HPDE6-E6E7 (cell line): Measurements from ENCODE around the gene ANKMY1.
"Not testable (repeated sequence)": the region's sequence is repeated elsewhere in the genome, so short reads cannot be mapped to it uniquely, and the experiment has no call there.

ENCODE experiments used
- DNase-seq: peaks from one replicate; pipeline ENCODE4 v3.0.0; 2011; ENCODE audit warnings: missing footprints; ENCODE audit errors: extremely low spot score

Gene ANKMY1

GRCh38 chr2:240555541-240556250 is 2.1 kb downstream of the ANKMY1 start:
- DNase-seq = no peak

- no peak for DNase-seq
These were observed 2.9 kb downstream of the ANKMY1 start for GRCh38 chr2:240554767-240555493.

GRCh38 chr2:240553956-240554480 is 3.8 kb downstream of the ANKMY1 start:
- DNase-seq = no peak

DNA sequence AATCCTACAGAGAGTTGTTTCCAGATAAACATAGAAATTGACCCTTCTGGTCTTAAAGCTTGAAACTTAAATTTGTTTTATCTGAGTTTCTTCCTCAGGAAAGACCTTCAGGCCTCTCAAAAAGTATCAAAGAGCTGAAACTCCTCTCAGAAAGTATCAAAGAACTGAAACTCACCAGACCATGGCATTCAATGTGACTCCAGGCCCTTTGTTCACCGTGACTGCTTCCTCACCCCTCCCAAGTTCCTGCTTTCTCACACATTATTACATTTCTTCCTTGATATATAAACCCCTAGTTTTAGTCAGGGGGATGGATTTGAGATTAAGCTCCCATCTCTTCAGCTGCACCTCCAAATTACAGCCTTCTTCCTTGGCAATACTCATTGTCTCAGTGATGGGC is 6.0 kb downstream of the ANKMY1 start:
- no peak for DNase-seq

DNA sequence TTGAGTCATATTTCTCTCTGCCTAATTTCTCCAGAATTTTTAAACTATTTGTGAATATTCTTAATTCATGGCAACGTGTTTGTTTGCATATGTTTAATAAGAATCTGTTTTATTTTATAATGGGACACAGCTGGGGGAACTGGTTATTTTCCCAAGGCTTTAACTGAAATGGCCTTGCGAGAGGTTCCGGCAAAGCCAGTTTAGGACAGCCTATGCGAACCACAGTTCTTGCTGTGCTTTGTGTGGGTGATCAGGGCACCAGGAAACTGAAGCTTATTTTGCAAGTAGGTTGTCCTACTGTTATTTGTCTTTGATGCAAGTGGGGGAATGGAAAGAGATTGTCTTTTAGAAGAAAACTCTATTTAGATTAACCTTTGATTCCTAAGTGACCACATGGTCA is 6.5 kb downstream of the ANKMY1 start:
- no peak for DNase-seq

DNA sequence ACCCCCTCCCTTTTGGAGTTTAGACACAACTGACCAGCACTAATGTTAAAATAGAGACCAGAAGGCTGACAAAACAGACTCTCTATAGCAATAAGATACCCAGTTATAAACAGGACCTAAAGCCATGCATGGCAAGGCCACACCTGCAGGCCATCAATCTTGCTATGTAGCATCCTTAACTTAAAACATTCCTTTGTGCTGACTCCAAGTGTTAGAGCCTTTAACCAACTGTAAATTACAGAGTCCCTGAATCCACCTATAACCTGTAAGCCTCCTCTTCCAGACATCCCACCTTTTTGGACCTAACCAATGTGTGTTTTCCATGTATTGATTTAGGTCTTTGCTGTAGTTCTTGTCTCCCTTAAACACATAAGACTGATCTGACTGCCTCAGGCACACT is 17.9 kb downstream of the ANKMY1 start:
- DNase-seq = no peak

DNA sequence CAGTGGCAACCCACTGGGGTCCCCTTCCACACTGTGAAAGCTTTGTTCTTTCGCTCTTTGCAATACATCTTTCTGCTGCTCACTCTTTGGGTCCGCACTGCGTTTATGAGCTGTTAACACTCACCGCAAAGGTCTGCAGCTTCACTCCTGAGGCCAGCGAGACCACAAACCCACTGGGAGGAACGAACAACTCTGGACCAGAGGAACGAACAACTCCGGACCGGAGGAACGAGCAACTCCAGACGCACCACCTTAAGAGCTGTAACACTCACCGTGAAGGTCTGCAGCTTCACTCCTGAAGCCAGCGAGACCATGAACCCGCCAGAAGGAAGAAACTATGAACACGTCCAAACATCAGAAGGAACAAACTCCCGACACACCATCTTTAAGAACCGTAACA is 18.7 kb downstream of the ANKMY1 start:
- DNase-seq = not testable (repeated sequence)

- DNase-seq = no peak
These were observed 19.6 kb downstream of the ANKMY1 start for GRCh38 chr2:240538031-240538780.

GRCh38 chr2:240532031-240532775 is 25.6 kb downstream of the ANKMY1 start:
- no peak for DNase-seq

- no peak for DNase-seq
These were observed 26.8 kb downstream of the ANKMY1 start for GRCh38 chr2:240531038-240531437.

DNA sequence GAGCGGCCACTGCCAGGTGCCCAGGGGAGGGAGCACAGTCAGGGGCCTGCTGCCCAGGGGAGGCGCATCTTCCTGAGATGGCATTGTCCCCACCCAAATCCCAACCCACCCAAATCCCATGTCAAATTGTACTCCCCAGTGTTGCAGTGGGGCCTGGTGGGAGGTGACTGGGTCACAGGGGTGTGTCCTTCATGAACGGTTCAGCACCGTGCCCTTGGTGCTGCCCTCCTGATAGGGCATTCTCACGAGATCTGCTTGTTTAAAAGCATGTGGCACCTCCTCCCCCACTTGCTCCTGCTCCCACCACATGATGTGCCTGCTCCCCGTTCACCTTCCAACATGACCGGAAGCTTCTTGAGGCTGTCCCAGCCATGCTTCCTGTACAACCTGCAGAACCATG is 27.6 kb downstream of the ANKMY1 start:
- no peak for DNase-seq

DNA sequence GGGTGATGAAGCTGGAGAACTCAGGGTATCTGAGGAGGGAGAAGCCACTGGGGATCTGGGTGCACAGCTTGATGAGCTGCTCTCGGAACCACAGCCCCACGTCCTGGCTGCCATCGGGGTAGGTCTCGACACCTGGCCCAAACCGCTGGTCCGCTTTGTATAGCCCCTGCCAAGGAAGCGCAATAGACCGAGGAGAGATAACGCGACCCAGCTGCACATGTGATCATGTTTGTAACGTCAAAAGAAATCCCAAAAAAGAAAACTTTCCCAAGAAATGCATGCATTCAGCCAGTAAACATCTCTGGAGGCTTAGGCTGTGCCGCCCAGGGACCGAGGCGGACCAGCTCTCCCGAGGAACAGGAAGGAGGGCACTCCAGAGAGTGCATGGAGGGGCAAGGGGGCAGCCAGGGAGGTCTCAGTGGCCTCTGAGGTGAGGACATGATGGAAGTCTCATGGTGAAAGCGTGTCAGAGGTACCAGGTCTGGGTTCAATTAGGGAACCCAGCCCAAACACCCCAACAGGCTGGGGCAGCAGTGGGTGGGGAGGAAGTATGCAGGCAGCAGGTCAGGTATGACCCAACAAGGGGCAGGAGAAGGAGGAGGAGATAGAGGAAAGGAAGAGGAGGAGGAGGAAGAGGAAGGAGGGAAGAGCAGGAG is 28.3 kb downstream of the ANKMY1 start:
- no peak for DNase-seq

DNA sequence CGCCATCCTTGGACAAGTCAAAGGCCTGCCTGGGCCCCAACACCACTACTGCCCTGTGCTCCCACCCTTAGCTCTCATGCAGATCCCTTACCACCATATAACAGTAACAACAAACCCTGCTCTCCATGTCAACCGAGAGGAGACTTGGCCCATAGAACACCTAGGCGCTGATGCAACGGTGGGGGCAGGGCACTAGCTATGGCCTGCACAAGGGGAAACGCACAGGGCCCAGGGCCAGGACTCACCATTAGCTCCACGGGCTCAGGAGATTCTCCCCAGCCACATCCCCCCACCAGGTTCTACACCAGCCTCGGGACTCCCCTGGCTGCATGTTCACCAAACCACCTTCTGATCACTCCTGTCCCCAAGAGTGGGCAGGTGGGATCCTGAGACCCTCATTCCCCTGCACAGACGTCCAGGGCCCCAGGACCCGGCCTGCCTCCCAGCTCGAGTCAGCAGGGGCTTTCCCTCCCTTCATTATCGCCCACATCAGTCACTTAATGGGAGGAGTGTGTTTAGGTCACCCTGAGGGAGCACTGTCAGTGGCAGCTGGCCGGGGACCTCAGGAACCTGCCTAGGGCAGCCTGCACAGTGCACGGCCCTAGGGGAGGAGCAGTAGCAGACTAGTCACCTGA is 29.3 kb downstream of the ANKMY1 start:
- no peak for DNase-seq

DNA sequence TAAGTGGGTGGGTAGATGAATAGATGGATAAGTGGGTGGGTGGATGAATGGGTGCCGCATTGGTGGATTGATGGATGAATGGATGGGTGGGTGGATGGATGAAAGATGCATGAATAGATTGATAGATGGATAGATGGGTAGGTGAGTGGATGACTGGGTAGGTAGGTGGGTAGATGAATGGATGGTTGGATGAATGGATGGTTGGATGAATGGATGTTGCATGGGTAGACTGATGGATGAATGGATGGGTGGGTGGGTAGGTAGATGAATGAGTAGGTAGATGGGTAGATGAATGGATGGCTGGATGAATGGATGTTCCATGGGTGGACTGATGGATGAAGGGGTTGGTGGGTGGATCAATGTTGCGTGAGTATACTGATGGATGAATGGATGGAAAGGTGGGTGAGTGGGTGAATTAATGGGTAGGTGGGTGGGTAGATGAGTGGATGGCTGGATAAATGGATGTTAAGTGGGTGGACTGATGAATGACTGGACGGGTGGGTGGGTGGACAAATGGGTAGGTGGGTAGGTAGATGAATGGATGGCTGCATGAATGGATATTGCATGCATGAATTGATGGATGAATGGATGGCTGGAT is 30.5 kb downstream of the ANKMY1 start:
- DNase-seq = no peak

- no peak for DNase-seq
These were observed 31.3 kb downstream of the ANKMY1 start for GRCh38 chr2:240526521-240526920.

- no peak for DNase-seq
These were observed 32.0 kb downstream of the ANKMY1 start for GRCh38 chr2:240525802-240526201.

- no peak for DNase-seq
These were observed 32.6 kb downstream of the ANKMY1 start for GRCh38 chr2:240524963-240525718.

GRCh38 chr2:240523451-240524281 is 34.1 kb downstream of the ANKMY1 start:
- DNase-seq = no peak

DNA sequence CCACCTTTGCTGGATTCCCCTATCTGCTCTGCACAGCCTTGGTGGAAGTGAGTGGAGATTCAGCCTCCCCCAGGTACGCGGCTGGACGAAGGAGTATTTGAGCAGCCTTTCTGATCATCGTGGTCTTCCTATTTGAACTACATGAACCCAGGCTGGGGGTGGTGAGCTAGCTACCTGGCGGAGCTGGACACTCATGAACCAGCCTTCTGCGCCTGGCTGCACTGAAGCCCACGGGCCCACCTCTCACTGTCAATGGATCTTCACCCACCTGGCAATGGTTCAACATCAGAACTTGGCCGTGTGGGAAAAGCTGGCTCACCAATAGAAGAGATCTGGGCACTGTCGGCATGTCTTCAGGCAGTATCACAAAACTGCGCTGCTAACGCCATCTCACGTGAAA is 35.4 kb downstream of the ANKMY1 start:
- no peak for DNase-seq
